HG03469 (cell line): ENCODE data around the gene MPO.

ENCODE experiments used
- ATAC-seq: cut with Tn5 transposase; IDR thresholded peaks from one replicate; pipeline ENCODE4 v1.9.1; 2021; ENCODE audit warnings: mild to moderate bottlenecking, moderate library complexity, moderate number of reproducible peaks; ENCODE audit not compliant: unreplicated experiment

MPO gene

GRCh38 chr17:58307468-58308172 is 26.9 kb upstream of the MPO start:
- no peak for ATAC-seq

DNA sequence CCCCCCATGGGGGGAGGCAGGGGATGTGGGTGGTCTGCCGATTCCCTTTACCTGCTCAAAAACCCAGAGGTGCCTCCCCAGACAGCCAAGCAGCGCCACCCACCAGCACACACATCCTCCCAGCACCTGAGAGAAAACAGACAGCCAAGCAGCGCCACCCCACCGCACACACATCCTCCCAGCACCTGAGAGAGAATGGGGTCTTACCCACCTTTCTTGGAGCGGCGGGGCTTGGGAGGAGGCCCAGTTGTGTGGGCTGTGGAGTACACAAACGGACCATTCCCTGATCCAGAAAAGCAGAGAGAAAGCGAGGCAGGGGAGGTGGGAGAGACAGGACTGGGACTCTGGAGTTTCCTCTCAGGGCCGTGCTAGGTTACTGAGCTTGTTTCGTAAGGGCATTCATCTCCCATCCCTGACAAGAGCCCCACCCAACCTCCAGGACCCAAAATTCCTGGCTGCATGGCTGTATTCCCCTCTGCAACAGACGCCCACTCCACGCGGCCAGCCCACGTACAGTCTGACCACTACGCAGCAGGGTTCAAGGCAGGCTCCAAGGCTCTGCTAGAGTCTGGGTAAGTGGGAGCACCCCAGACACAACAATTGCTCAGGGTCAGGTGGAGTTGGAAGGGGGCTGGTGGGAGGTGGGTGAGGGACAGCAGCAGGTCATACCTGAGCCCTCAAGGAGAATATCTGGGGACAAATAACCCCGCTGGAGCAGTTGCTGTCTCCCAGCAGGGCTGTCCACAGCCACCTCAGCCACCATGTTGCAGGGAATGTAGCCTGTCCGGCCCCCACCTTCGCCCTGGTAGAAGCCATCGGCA is 25.6 kb upstream of the MPO start:
- ATAC-seq: no peak

- ATAC-seq: no peak
Measured at GRCh38 chr17:58305626-58306025, 24.9 kb upstream of the MPO start.

DNA sequence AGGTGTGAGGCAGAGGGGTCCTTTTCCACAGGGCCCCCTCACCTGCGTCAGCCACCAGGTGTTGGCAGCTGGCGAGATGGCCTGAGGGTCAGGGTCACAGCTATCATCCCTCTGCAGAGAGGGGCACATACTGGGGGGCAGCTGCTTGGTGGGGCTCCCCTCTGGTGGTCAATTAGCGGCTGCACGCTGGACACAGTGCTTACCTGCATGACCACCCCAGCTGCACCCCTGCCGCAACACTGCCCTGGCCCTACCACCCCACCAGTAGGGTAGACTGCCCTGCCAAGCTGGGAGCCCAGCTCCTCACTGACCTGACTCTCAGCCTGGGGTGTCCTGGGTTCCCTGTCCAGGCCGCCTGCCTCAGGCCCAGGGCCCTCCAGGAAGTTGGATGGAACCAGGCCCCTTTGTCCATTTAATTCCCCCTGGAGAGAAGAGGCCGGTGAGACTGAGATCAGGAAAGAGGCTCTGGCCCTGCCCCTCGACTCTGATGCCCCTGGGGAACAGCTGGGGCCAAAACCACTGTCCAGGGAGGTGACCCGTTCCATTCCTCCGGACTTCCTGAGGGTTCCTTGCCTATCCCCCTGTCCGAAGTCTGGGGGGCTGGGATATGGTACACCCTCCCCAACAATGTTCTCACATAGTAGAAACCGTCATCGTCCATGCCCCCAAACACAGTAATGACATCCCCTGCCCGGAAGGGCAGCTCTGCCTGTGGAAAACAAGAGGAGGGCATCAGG is 24.2 kb upstream of the MPO start:
- ATAC-seq: no peak

- no peak for ATAC-seq
Measured at GRCh38 chr17:58303971-58304749, 23.4 kb upstream of the MPO start.

DNA sequence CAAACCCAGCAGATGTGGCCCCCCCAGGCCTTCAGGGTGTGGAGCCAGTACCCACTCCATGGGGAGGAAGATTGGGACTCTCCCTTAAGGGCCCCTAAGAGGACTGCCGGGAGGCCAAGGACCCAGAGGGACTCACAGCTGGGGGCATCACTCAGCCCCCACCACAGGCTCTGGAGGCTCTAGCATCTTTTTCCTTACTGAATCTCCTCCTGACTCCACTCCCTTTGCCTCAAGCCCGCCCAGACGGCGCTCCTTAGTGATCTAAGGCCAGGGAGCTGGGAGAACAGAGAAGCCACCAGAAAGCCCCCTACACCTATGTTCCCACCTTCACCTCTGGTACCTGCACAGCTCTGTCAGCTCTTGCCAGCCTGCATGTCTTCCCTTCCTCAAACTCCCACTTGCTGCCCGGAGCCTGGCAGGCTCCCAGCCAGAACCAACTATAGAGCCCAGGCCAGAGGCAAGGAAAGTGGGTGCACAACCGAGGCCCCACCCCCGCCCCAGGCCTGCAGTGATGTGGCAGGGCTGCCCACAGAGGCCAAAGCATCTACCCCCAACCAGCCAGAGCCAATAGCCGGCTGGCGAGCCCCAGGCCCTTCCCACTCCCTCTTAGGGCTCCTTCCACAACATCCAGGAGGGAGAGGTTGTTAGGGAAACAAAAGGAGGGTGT is 22.3 kb upstream of the MPO start:
- ATAC-seq: no peak

DNA sequence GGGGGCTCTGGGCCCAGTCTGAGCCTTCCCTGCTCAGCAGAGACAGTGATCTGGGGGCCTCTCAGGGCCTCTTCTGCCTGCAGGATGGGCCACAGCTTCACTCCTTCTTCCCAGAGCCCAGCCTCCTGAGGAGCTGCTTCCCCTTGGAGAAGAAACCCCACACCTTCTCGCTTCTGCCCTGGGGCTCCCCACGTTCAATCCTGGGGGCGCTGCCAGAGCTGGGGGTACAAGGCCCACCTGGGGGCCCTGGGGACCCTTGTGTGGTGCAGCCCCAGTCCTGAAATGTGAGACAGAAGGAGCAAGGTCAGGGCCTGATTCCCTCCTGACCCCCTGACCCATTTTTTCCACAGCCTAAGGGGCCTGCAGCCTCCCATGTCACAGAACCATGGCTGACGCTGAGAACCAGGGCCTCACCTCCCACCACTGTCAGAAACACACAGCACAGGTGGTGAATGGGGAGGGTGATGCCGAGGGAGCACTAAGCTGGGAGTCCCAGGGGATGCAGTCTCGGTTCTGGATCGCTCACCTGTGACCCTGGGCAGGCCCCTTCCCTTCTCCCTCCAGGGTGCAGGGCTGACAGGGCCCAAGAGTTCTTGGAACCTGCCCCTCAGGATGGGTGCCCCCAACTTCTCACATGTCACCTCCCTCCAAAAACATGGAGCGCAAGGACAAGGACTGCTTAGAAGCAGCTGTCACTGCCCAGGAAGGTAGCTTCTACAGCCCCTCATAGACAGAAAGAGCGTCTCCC is 21.6 kb upstream of the MPO start:
- ATAC-seq: no peak

GRCh38 chr17:58301504-58302150 is 20.9 kb upstream of the MPO start:
- no peak for ATAC-seq

GRCh38 chr17:58300336-58300735 is 19.6 kb upstream of the MPO start:
- ATAC-seq: no peak

DNA sequence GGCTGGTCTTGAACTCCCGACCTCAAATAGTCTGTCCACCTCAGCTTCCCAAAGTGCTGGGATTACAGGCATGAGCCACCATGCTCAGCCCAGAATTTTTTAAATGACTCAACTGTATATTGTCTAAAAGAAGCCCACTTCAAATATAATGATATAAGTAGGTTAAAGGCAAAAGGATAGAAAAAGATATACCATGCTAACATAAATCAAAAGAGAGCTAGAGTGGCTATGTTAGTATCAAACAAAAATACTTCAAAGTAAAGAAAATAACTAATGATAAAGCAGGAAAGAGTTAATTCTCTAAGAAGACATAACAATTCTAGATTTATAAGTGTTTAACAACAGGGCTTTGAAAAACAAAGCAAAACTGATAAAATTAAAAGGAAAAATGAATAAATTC is 13.3 kb upstream of the MPO start:
- no peak for ATAC-seq

DNA sequence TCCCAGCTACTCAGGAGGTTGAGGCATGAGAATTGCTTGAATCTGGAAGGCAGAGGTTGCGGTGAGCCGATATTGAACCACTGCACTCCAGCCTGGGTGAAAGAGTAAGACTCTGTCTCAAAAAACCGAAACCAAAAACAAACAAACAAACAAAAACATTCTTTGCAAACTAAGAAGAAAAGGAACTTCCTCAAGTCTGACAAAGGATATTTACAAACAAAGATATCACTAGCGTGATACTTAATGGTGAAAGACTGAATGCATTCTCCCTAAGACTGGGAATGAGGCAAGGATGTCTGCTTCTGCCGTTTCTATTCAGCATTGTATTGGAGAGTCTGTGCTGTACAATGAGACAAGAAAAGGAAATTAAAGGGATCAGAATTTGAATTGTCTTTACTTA is 10.5 kb upstream of the MPO start:
- ATAC-seq: no peak

- ATAC-seq: no peak
Measured at GRCh38 chr17:58289869-58290268, 9.1 kb upstream of the MPO start.

GRCh38 chr17:58285422-58285810 is 4.7 kb upstream of the MPO start:
- ATAC-seq: no peak

GRCh38 chr17:58284613-58285421 is 4.1 kb upstream of the MPO start:
- ATAC-seq: no peak

GRCh38 chr17:58283674-58284612 is 3.2 kb upstream of the MPO start:
- ATAC-seq: no peak

GRCh38 chr17:58282442-58282841 is 1.7 kb upstream of the MPO start:
- ATAC-seq: no peak

DNA sequence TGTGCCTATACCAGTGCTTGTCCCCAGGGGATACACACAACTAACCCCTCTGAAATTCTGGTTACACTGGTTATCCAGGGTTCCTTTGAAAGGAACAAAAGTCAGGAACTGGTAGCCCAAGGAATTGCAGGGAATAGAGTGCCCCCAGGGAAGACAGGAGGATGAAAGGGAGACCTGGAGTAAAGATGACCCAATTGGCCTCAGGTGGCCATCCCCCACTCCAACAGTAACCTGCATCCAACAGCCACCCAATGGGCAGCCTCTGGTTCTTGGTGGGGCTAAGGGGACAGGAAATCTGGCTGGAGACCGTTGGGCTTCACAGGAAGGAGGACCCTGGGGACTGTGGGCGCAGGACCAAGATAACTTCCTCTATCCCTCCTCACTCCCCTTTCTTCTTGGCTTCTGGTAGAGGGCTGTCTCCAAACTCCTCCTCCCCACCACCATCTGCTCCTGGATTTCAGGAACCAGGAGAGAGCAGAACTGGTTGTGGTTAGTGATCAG is 826 bp upstream of the MPO start:
- no peak for ATAC-seq
